GM18873 (cell line): Measurements from ENCODE around the gene SRRM2.

Experiments used
- ATAC-seq: cut with Tn5 transposase; IDR thresholded peaks from one replicate; pipeline ENCODE4 v1.9.1; 2021; ENCODE audit warnings: mild to moderate bottlenecking, moderate library complexity, moderate number of reproducible peaks; ENCODE audit not compliant: unreplicated experiment, low FRiP score

SRRM2 gene

DNA sequence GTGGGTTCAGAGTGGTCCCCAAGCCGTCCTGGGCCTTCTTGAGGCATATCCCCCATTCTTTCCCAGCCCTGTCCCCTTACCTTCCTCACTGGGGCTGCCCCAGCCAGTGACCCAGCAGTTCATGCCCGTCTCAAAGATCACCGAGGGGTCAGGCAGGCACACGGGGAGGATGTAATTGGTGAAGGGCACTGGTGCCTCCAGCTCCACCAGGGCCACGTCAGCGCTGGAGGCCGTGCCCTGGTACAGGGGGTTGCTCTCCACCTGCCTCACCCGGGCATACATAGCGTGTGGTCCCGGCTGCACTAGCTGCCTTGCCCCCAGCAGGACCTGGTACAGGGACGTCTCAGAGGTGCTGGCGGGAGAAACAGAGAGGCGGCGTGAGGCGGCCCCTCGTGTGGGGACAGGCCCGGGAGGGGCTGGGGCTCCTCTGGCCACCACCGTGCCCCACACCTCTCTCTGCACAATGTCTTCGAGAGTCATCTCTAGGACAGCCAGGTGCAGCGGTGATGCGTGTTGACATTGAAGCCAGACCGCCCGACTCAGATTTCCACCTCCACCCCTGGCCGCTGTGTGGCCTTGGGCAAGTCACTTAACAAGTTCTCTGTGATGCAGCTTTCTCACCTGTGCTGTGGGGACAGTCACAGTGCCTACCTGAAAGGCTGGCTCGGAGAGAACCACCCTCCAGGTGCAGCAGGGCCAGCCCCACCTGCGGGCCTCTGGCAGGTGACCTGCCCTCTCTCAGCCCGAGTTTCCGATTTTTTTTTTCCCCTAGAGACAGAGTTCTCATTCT is 38.3 kb upstream of the SRRM2 start:
- no peak for ATAC-seq

GRCh38 chr16:2715064-2715463 is 37.4 kb upstream of the SRRM2 start:
- ATAC-seq: no peak

GRCh38 chr16:2715519-2715918 is 36.9 kb upstream of the SRRM2 start:
- no peak for ATAC-seq

- no peak for ATAC-seq
Observed at GRCh38 chr16:2715966-2716885, 36.2 kb upstream of the SRRM2 start.

DNA sequence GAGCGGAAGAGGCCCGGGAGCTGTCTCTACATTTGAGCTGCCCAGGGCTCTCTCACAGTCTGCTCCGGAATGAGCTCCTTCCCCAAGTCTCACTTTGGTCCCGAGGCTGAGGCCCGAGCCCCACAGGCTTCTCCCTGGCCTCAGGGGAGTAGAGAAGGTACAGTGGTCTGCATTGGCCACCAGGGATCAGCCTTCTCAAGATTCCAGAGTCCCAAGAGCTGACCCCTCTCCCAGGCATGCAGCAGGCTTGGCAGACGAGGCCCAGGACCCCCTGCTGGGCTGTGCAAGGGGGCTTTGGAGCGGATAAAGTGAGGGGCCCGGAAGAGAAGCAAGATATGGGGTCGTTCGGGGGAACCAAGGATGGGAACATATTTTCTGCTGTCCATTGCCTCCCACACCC is 35.5 kb upstream of the SRRM2 start:
- ATAC-seq: no peak

- no peak for ATAC-seq
Observed at GRCh38 chr16:2717383-2718263, 34.8 kb upstream of the SRRM2 start.

GRCh38 chr16:2719328-2720063 is 32.9 kb upstream of the SRRM2 start:
- ATAC-seq: no peak

- ATAC-seq: no peak
Observed at GRCh38 chr16:2720064-2720457, 32.4 kb upstream of the SRRM2 start, which contains the start of gene PRSS27. Gene PRSS27 (minus strand): TSS chr16:2720224. CDS start chr16:2720160, 64 bp downstream.

GRCh38 chr16:2720719-2721633 is 31.5 kb upstream of the SRRM2 start:
- peak; percentile 48 for ATAC-seq

- ATAC-seq: peak; percentile 8
Observed at GRCh38 chr16:2721634-2722173, 30.7 kb upstream of the SRRM2 start.

DNA sequence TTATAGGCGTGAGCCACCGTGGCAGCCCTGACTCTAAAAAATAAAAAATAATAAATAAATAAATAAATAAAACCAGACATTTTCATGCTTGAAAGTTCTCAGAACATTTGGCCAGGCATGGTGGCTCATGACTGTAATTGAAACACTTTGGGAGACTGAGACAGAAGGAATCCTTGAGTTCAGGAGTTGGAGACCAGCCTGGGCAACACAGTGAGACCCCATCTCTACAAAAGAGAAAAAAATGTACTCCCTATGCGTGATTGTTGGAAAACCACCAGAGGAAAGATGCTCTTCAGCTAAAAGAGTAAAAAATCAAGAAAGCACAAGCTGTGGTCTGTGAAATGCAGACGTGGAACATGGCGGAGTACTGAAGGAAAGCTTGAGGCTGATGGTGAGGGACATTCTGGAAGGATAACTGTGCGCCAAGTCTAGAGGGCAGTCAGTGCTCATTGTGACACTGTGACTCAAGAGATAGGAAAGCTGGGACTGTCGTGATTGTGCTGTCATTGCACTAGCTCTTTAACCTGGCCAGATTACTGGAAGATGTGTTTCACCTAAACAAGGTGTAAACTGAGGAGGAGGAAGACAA is 28.3 kb upstream of the SRRM2 start:
- no peak for ATAC-seq

GRCh38 chr16:2724816-2725348 is 27.6 kb upstream of the SRRM2 start:
- ATAC-seq: no peak

DNA sequence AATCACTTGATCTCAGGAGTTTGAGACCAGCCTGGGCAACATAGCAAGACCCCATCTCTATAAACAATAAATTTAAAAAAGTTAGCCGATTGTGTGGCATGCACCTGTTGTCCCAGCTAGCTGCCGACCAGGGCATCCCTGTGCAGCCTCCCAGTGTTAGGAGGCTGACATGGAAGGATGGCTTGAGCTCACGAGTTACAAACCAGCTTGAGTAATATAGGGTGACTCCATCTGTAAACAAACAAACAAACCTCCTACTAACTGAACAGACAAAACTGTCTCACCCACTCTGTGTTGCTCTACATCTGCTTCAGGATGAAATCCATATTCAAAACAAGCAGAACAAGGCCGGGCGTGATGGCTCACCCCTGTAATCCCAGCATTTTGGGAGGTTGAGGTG is 25.5 kb upstream of the SRRM2 start:
- ATAC-seq: no peak

DNA sequence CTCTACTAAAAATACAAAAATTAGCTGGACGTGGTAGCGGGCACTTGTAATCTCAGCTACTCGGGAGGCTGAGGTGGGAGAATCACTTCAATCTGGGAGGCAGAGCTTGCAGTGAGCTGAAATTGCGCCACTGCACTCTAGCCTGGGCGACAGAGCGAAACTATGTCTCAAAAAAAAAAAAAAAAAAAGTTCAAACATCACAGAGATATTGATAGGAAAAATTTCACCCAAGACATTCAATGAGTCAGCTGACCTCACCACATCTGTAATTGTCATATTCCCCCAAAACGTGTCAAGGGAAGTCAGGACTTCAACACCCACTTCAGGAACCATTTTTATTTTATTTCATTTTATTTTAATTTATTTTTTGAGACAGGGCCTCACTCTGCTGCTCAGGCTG is 24.4 kb upstream of the SRRM2 start:
- ATAC-seq: no peak

GRCh38 chr16:2734844-2735515 is 17.5 kb upstream of the SRRM2 start:
- no peak for ATAC-seq

GRCh38 chr16:2736476-2737237 is 15.8 kb upstream of the SRRM2 start:
- ATAC-seq: no peak

GRCh38 chr16:2737238-2737605 is 15.2 kb upstream of the SRRM2 start:
- ATAC-seq: no peak
